ENCODE data around the gene ACOT8. TPM values are rescaled to one million over a fixed set of nuclear protein-coding genes. Genes with fewer than 3 reads are reported as not detected.

ACOT8 gene
- total and polyA plus RNA-seq, 11 donors = 22.5 to 57.8 (median 32.4) TPM

DNA sequence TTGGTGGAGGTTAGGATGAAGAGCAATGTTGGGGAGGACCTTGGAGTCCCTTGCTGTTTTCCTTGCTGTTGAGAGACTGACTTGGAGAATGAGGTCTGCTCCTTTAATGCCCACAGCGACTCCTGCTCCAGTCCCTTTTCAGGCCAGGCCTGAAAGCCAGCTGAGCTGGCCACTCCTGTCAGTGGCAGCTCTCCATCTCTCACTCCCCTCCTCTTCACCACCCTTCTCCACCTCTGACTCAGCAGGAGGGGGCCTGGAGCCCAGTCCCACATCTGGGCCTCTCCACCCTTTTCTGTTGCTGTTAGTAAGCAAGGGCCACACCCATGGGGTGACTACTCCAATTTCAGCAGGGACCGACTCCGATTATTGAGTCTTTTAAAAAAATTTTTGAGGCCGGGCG, 21.4 kb downstream of the ACOT8 start:
- Histone ChIP-seq H3K4me1 (peaks cover 0 to 51% (median 34%) of the 10 kb centered on the region in 12 donors), H3K36me3 (peaks cover 0 to 43% (median 24%) of the 10 kb centered on the region in 9 donors), H3K4me3 (peak overlapping the region in 9 of 12 donors; percentile 63 to 90 (median 79)), H3K27me3 (no peaks in the 10 kb centered on the region), H3K27ac (peak overlapping the region in 10 of 12 donors; percentile 91 to 99 (median 95)), H3K9me3 (no peaks in the 10 kb centered on the region)
- peak in 1 of 2 donors; percentile 16 for TF ChIP-seq POLR2A (IDR thresholded peaks at IDR 0.05)
- TF ChIP-seq, protein P1, sequence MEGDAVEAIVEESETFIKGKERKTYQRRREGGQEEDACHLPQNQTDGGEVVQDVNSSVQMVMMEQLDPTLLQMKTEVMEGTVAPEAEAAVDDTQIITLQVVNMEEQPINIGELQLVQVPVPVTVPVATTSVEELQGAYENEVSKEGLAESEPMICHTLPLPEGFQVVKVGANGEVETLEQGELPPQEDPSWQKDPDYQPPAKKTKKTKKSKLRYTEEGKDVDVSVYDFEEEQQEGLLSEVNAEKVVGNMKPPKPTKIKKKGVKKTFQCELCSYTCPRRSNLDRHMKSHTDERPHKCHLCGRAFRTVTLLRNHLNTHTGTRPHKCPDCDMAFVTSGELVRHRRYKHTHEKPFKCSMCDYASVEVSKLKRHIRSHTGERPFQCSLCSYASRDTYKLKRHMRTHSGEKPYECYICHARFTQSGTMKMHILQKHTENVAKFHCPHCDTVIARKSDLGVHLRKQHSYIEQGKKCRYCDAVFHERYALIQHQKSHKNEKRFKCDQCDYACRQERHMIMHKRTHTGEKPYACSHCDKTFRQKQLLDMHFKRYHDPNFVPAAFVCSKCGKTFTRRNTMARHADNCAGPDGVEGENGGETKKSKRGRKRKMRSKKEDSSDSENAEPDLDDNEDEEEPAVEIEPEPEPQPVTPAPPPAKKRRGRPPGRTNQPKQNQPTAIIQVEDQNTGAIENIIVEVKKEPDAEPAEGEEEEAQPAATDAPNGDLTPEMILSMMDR (IDR thresholded peaks at IDR 0.05) = no peak
- WGBS, 4 donors = 77 to 82% (median 81%) methylated on average over 5 of the region's 5 CpGs
- intact Hi-C loops (cut with DNase I) = loop anchor here in 3 of 10 donors (2.0 to 10.0 kb wide), 2 partner anchors 55 to 99 kb away; partner anchors contain the start of genes PCIF1 (in 2 of the 3), CTSA (in 1 of the 3) and NEURL2 (in 1 of the 3)
- DNase-seq = peak in 2 of 5 donors; percentile 74 to 76
- peak; percentile 19 to 55 (median 37) for ATAC-seq

DNA sequence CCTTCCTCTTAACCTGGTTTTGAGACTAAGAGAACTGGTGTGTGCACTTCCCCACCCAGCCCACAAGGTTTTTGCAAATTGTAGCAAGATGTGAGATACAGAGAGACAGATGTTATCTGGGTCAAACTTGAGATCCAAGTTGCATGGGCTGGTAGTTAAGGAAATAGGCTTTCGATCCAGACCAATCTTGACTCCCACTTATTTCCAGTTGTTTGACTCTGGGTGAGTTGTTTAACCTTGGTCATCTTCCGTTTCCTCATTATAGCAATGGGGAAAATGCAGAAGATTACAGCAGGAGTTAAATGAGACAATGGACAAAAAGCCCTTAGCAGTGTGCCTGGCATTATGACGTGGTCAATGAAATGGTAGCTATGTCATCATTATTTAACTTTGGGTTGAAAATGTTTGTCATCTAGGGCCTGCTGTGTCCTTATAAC, 21.8 kb downstream of the ACOT8 start:
- Histone ChIP-seq H3K36me3 (peaks cover 0 to 38% (median 21%) of the 10 kb centered on the region in 9 donors), H3K27me3 (no peaks in the 10 kb centered on the region), H3K4me3 (peak overlapping the region in 9 of 12 donors; percentile 63 to 90 (median 79)), H3K27ac (peak overlapping the region in 10 of 12 donors; percentile 91 to 99 (median 95)), H3K4me1 (peaks cover 0 to 51% (median 34%) of the 10 kb centered on the region in 12 donors), H3K9me3 (no peaks in the 10 kb centered on the region)
- TF ChIP-seq, protein P1 (IDR thresholded peaks at IDR 0.05) = no peak
- no peak for TF ChIP-seq POLR2A (IDR thresholded peaks at IDR 0.05)
- DNase-seq (no peak), ATAC-seq (no peak)
- 56 to 66% (median 58%) methylated on average over 3 of the region's 3 CpGs for WGBS, 4 donors
- intact Hi-C loops (cut with DNase I) = loop anchor here in 3 of 10 donors (2.0 to 10.0 kb wide), 2 partner anchors 55 to 99 kb away; partner anchors contain the start of genes PCIF1 (in 2 of the 3), CTSA (in 1 of the 3) and NEURL2 (in 1 of the 3)

DNA sequence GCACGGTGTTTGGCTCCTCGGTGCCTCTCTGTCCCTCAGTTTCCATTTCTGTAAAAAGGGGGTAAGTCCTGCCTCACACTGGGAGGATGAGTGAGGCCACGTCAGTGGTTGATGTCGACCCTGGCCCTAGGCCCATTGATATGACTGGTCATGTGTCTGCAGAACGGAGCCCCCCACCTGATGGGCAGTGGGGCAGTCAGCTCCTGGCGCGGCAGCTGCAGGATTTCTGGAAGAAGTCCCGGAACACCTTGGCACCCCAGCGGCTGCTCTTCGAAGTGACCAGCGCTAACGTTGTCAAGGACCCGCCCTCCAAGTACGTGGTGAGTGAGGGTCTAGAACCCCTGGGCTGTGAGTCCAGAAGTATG, 22.4 kb downstream of the ACOT8 start:
- Histone ChIP-seq H3K27me3 (no peaks in the 10 kb centered on the region), H3K4me1 (peaks cover 0 to 51% (median 34%) of the 10 kb centered on the region in 12 donors), H3K27ac (peak overlapping the region; percentile 89 to 99 (median 95)), H3K36me3 (peaks cover 0 to 32% (median 15%) of the 10 kb centered on the region in 9 donors), H3K9me3 (no peaks in the 10 kb centered on the region), H3K4me3 (peak overlapping the region; percentile 54 to 90 (median 73))
- TF ChIP-seq, protein P1 (IDR thresholded peaks at IDR 0.05) = no peak
- no peak for TF ChIP-seq POLR2A (IDR thresholded peaks at IDR 0.05)
- 53 to 66% (median 60%) methylated on average over 14 of the region's 14 CpGs for WGBS, 4 donors
- intact Hi-C loops (cut with DNase I) = loop anchor here in 3 of 10 donors (2.0 to 10.0 kb wide), 2 partner anchors 56 to 100 kb away; partner anchors contain the start of genes PCIF1 (in 2 of the 3), CTSA (in 1 of the 3) and NEURL2 (in 1 of the 3)
- ATAC-seq (no peak), DNase-seq (peak in 1 of 5 donors; percentile 40)

Measured in heart left ventricle (tissue), 16 donors.